ENCODE data around the gene DGKZ.

The DGKZ gene

DNA sequence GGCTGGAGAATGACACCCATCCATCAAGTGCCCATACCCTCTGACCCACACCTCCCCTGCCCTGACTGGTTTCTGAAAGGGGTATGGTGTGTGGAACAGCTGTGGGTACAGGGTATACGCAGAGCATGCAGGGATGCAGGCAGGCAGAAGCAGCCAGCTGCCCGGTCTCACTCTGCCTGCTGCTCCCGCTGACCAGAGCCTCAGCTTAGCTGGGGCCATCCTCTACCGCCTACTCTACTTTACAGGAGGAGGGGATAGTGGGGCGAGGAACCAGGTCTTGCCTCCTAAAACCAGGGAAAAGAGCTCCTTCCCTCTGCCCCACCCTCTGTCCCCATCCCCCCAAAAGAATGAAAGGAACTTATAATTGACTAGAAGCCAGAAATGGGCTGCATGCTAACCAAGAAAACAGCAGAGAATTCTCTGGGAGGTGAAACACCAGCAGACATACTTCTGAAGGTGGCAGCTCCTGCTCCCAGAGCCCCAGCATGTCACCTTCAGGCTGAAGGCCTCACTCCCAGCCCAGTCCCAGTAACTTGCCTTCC is 57.3 kb downstream of the DGKZ start:
- no peak for DNase-seq

- DNase-seq, result no peak
Measured at GRCh38 chr11:46407635-46408034, 60.4 kb downstream of the DGKZ start.

- no peak for DNase-seq
Measured at GRCh38 chr11:46408407-46408986, 61.2 kb downstream of the DGKZ start.

DNA sequence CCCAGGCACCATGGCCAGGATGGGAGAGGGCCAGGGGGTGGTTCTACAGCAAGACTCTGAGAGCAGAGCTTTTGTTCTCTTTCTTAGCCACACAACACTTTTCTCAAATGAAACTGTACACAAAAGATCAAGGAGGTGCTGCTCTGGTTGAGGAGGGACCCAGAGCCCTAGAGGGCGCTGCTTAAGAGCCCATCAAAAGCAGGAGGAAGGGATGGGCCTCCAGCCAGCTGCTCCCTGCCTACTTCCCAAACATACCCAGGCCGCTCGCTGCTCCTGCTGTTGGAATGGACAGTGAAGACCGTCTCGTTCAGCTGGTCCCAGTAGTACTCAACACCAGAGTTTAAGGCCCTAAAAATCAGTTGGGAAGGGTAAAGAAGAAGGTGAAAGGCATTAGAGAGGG is 62.8 kb downstream of the DGKZ start:
- DNase-seq, result no peak

GRCh38 chr11:46413760-46414465 is 66.7 kb downstream of the DGKZ start:
- no peak for DNase-seq

GRCh38 chr11:46414466-46414796 is 67.2 kb downstream of the DGKZ start:
- no peak for DNase-seq

DNA sequence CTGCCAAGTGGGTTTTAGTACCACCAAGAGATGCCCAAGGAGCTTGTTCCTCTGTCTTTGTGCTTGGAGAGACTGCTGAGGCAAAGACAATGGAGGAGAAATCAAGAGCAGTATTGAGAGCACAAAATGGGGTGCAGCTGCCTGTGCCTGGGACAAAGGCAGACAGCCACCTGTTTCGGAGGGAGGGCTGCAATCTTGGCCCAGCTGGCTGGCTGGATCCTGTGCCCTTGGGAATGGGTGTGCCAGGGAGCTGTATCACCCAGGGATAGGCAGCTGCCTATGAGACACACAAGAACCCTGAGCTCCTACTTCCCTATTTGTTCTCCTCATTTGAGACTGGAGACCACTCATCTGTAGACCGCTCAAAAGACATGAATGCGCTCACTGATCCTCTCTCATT is 67.6 kb downstream of the DGKZ start:
- DNase-seq, result no peak

DNA sequence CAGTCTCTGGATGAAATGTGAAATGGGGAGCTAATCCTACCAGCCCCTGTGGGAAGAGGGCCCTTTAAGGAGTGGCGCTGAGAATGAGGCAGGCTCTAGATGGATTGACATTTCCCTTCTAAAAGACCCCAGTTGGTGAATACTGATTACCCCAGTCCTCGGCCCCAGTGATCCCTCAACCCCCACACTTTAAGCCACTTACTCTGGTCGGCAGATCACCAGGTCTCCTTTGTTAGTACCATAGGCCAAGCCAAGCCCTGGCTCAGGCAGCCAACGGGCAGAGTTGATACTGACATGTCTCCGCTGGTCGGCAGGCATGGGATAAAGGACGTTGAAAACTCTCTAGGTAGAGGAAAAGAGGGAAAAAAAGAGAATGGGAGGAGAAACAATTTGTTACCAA is 70.4 kb downstream of the DGKZ start:
- no peak for DNase-seq

GRCh38 chr11:46418751-46419150 is 71.5 kb downstream of the DGKZ start:
- DNase-seq, result no peak

- DNase-seq, result no peak
Measured at GRCh38 chr11:46420513-46420912, 73.2 kb downstream of the DGKZ start.

GRCh38 chr11:46421257-46421880 is 74.1 kb downstream of the DGKZ start:
- DNase-seq, result no peak

GRCh38 chr11:46422588-46422987 is 75.3 kb downstream of the DGKZ start:
- no peak for DNase-seq

- DNase-seq, result no peak
Measured at GRCh38 chr11:46426233-46426991, 79.1 kb downstream of the DGKZ start.

DNA sequence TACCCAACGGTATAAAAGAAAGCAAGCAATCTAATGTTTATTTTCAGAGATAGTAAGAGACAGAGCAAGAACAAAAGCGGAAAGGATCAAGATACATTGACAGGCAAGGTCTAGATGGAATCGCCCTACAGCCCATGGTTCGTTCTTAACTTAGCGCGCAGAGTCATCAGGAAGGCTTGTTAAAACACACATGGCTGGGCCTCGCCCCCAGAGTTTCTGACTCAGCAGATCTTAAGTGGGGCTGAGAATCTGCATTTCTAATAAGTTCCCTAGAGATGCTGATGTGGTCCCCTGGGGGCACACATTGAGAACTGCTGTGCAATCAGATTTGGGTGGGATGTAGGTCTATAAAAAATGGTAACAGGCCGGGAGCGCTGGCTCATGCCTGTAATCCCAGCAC is 80.1 kb downstream of the DGKZ start:
- no peak for DNase-seq

DNA sequence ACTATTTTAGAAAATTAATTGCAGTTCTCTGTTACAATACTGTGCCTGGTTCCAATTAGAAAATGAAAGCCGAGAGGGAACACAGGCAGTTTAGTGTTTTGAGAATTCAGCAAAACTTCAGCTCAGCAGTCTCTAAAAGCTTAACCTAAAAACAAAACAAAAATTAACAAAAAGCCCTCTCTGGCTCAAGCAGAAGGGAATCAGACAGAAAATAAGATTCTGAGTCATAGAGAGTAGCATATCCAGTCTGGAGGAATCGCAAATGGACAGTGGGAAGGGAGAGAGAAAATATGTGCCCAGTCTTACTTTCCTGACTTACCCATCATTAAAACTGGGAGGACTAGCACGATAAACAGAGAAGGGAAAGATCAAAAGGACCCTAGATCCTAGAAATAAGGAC is 82.5 kb downstream of the DGKZ start:
- DNase-seq, result no peak

Data from NCI-H510A treated with DMSO at 0.1 percent for 48 hours (cell line).